Measurements from ENCODE around the gene PLCH2.

- no peak for TF ChIP-seq CTCF (IDR thresholded peaks at IDR 0.05 in 4 of 5, conservative IDR thresholded peaks at IDR 0.05 in 1 of 5)
- no peak for TF ChIP-seq POLR2A (IDR thresholded peaks at IDR 0.05)
Observed at GRCh38 chr1:2483970-2484369, 7.9 kb downstream of the PLCH2 start.
